ENCODE results near the gene DTHD1.

DTHD1 gene

GRCh38 chr4:36269533-36270173 lies 11.8 kb upstream of the DTHD1 start:
- no peak for DNase-seq (ENCODE audit: low spot score)

GRCh38 chr4:36273276-36273675 lies 8.1 kb upstream of the DTHD1 start:
- DNase-seq (ENCODE audit: low spot score): no peak

GRCh38 chr4:36274158-36274557 lies 7.3 kb upstream of the DTHD1 start:
- no peak for DNase-seq (ENCODE audit: low spot score)

- DNase-seq (ENCODE audit: low spot score): no peak
These were observed 3.9 kb upstream of the DTHD1 start for GRCh38 chr4:36277533-36277932.

- DNase-seq (ENCODE audit: low spot score): no peak
These were observed 2.6 kb upstream of the DTHD1 start for GRCh38 chr4:36278789-36279188.

- DNase-seq (ENCODE audit: low spot score): no peak
These were observed 861 bp upstream of the DTHD1 start for GRCh38 chr4:36280555-36280954.

- DNase-seq (ENCODE audit: low spot score): no peak
These were observed 1.2 kb downstream of the DTHD1 start for GRCh38 chr4:36282503-36283030.

- DNase-seq (ENCODE audit: low spot score): no peak
These were observed 2.6 kb downstream of the DTHD1 start for GRCh38 chr4:36283912-36284465.

- no peak for DNase-seq (ENCODE audit: low spot score)
These were observed 4.5 kb downstream of the DTHD1 start for GRCh38 chr4:36285784-36286480.

- no peak for DNase-seq (ENCODE audit: low spot score)
These were observed 5.1 kb downstream of the DTHD1 start for GRCh38 chr4:36286481-36286871.

- DNase-seq (ENCODE audit: low spot score): no peak
These were observed 7.5 kb downstream of the DTHD1 start for GRCh38 chr4:36288731-36289426.

GRCh38 chr4:36290641-36291040 lies 9.2 kb downstream of the DTHD1 start:
- DNase-seq (ENCODE audit: low spot score): no peak

- no peak for DNase-seq (ENCODE audit: low spot score)
These were observed 11.3 kb downstream of the DTHD1 start for GRCh38 chr4:36292556-36293188.

GRCh38 chr4:36301127-36301526 lies 19.7 kb downstream of the DTHD1 start:
- no peak for DNase-seq (ENCODE audit: low spot score)

GRCh38 chr4:36303426-36304137 lies 22.2 kb downstream of the DTHD1 start:
- DNase-seq (ENCODE audit: low spot score): no peak

GRCh38 chr4:36304138-36304681 lies 22.8 kb downstream of the DTHD1 start:
- no peak for DNase-seq (ENCODE audit: low spot score)

- no peak for DNase-seq (ENCODE audit: low spot score)
These were observed 26.7 kb downstream of the DTHD1 start for GRCh38 chr4:36308150-36308549.

GRCh38 chr4:36310216-36310615 lies 28.8 kb downstream of the DTHD1 start:
- DNase-seq (ENCODE audit: low spot score): no peak

GRCh38 chr4:36310793-36311192 lies 29.4 kb downstream of the DTHD1 start:
- no peak for DNase-seq (ENCODE audit: low spot score)

GRCh38 chr4:36312511-36312910 lies 31.1 kb downstream of the DTHD1 start:
- DNase-seq (ENCODE audit: low spot score): no peak

- DNase-seq (ENCODE audit: low spot score): no peak
These were observed 31.9 kb downstream of the DTHD1 start for GRCh38 chr4:36313301-36313700.

Measured in left forelimb (tissue), 1 donor.